Measurements from ENCODE around the gene ITGA5. TPM values are rescaled to one million over a fixed set of nuclear protein-coding genes. Genes with fewer than 3 reads are reported as not detected.

Gene ITGA5
- total RNA-seq, 1 experiment from 2014 or later: 75.8 TPM

DNA sequence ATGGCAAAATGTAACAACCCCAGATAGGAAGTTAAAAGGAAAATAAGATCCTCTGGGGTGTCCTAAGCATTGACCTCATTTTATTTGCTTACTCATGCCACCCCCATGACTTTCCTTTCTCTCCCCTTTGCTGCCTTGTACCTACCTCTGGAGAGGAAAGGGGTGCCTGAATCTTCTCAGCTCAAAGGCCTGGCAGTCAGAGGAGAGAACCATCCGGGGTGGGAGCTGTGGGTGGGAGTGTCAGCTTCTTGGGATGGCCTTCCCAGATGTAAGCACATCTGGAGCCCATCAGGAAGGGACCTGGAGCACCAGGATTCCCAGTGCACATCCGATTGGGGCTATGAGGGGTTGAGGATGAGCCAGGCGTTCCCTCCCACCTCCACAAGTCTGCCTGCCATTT lies 5.2 kb upstream of the ITGA5 start:
- no peak overlapping the region for H3K27ac ChIP-seq (ENCODE audit: low read length)
- POLR2A ChIA-PET: no interaction called here

DNA sequence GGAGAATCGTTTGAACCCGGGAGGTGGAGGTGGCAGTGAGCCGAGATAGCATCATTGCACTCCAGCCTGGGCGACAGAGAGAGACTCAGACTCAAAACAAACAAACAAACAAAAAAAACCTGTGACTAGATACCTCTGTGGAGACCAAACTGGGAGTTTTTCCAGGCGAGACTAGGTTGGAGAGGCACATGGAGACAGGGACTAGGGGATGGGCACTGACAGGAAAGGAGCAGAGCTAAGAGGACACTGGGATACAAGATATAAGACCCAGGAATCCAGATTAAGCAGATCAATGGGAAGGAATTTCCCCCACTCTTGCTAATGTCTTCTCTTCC lies 4.7 kb upstream of the ITGA5 start:
- POLR2A ChIA-PET: no interaction called here
- Histone ChIP-seq H3K4me1 (ENCODE audit: control insufficient read depth, insufficient read depth, low read length) (peaks cover 20% of the 10 kb centered on the region), H3K27me3 (ENCODE audit: control insufficient read depth, insufficient read depth, low read length) (no peaks in the 10 kb centered on the region), H3K27ac (ENCODE audit: low read length) (no peak overlapping the region), H3K9me3 (ENCODE audit: control insufficient read depth, insufficient read depth, low read depth, low read length) (no peaks in the 10 kb centered on the region), H3K36me3 (ENCODE audit: control insufficient read depth, insufficient read depth, low read length) (no peaks in the 10 kb centered on the region; the same call in 1 of the 2 replicates), H3K4me3 (ENCODE audit: low read depth in 2 of 2, low read length in 2 of 2) (no peak overlapping the region)
- TF ChIP-seq, protein P1, sequence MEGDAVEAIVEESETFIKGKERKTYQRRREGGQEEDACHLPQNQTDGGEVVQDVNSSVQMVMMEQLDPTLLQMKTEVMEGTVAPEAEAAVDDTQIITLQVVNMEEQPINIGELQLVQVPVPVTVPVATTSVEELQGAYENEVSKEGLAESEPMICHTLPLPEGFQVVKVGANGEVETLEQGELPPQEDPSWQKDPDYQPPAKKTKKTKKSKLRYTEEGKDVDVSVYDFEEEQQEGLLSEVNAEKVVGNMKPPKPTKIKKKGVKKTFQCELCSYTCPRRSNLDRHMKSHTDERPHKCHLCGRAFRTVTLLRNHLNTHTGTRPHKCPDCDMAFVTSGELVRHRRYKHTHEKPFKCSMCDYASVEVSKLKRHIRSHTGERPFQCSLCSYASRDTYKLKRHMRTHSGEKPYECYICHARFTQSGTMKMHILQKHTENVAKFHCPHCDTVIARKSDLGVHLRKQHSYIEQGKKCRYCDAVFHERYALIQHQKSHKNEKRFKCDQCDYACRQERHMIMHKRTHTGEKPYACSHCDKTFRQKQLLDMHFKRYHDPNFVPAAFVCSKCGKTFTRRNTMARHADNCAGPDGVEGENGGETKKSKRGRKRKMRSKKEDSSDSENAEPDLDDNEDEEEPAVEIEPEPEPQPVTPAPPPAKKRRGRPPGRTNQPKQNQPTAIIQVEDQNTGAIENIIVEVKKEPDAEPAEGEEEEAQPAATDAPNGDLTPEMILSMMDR (IDR thresholded peaks at IDR 0.05): no peak
- no peak for TF ChIP-seq TCF7L2 (IDR thresholded peaks at IDR 0.05; ENCODE audit: low read depth, low read length)
- TF ChIP-seq, protein P2, sequence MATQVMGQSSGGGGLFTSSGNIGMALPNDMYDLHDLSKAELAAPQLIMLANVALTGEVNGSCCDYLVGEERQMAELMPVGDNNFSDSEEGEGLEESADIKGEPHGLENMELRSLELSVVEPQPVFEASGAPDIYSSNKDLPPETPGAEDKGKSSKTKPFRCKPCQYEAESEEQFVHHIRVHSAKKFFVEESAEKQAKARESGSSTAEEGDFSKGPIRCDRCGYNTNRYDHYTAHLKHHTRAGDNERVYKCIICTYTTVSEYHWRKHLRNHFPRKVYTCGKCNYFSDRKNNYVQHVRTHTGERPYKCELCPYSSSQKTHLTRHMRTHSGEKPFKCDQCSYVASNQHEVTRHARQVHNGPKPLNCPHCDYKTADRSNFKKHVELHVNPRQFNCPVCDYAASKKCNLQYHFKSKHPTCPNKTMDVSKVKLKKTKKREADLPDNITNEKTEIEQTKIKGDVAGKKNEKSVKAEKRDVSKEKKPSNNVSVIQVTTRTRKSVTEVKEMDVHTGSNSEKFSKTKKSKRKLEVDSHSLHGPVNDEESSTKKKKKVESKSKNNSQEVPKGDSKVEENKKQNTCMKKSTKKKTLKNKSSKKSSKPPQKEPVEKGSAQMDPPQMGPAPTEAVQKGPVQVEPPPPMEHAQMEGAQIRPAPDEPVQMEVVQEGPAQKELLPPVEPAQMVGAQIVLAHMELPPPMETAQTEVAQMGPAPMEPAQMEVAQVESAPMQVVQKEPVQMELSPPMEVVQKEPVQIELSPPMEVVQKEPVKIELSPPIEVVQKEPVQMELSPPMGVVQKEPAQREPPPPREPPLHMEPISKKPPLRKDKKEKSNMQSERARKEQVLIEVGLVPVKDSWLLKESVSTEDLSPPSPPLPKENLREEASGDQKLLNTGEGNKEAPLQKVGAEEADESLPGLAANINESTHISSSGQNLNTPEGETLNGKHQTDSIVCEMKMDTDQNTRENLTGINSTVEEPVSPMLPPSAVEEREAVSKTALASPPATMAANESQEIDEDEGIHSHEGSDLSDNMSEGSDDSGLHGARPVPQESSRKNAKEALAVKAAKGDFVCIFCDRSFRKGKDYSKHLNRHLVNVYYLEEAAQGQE (IDR thresholded peaks at IDR 0.05; ENCODE audit: insufficient read depth in 1 of 2, low read depth in 2 of 2, low read length in 1 of 2): no peak
- no peak for TF ChIP-seq SIN3A (IDR thresholded peaks at IDR 0.05; ENCODE audit: borderline replicate concordance, insufficient read depth, low read depth, low read length)
- TF ChIP-seq POLR2AphosphoS5 (IDR thresholded peaks at IDR 0.05; ENCODE audit: low read depth, low read length): no peak
- ATAC-seq (no peak), DNase-seq (ENCODE audit: low read depth, low spot score) (no peak)
- CTCF ChIA-PET: interaction anchor here (1.7 kb wide), 1 partner anchor 24 kb away, joined by 6 read pairs; no protein-coding TSS in a partner anchor
- intact Hi-C loops (cut with micrococcal nuclease; ENCODE audit: unreplicated experiment) (no loop called here), in situ Hi-C loops (cut with HindIII; ENCODE audit: low pct_unique_long_range_greater_than_20kb, low sequenced_read_pairs) (no loop called here)
- BruUV-seq (replicated peaks): no TSS peak

More for the DNA sequence above, 5.2 kb upstream of the ITGA5 start:
- H3K4me1 ChIP-seq (ENCODE audit: control insufficient read depth, insufficient read depth, low read length): peaks cover 20% of the 10 kb centered on the region
- no peak for ATAC-seq
- no peaks in the 10 kb centered on the region for H3K27me3 ChIP-seq (ENCODE audit: control insufficient read depth, insufficient read depth, low read length)
- no peak for DNase-seq (ENCODE audit: low read depth, low spot score)
- TF ChIP-seq, protein P2 (IDR thresholded peaks at IDR 0.05; ENCODE audit: insufficient read depth in 1 of 2, low read depth in 2 of 2, low read length in 1 of 2): no peak
- TF ChIP-seq SIN3A (IDR thresholded peaks at IDR 0.05; ENCODE audit: borderline replicate concordance, insufficient read depth, low read depth, low read length) (no peak), TCF7L2 (IDR thresholded peaks at IDR 0.05; ENCODE audit: low read depth, low read length) (no peak), POLR2AphosphoS5 (IDR thresholded peaks at IDR 0.05; ENCODE audit: low read depth, low read length) (no peak)
- TF ChIP-seq, protein P1 (IDR thresholded peaks at IDR 0.05): no peak
- no TSS peak for BruUV-seq (replicated peaks)
- H3K36me3 ChIP-seq (ENCODE audit: control insufficient read depth, insufficient read depth, low read length): no peaks in the 10 kb centered on the region
- intact Hi-C loops (cut with micrococcal nuclease; ENCODE audit: unreplicated experiment): no loop called here
- H3K9me3 ChIP-seq (ENCODE audit: control insufficient read depth, insufficient read depth, low read depth, low read length): no peaks in the 10 kb centered on the region
- CTCF ChIA-PET: interaction anchor here (1.7 kb wide), 1 partner anchor 25 kb away, joined by 6 read pairs; no protein-coding TSS in a partner anchor
- in situ Hi-C loops (cut with HindIII; ENCODE audit: low pct_unique_long_range_greater_than_20kb, low sequenced_read_pairs): no loop called here
- H3K4me3 ChIP-seq (ENCODE audit: low read depth in 2 of 2, low read length in 2 of 2): no peak overlapping the region

Data from Panc1 (cell line).